ENCODE measurements around the gene MED22. TPM values are rescaled to one million over a fixed set of nuclear protein-coding genes. Genes with fewer than 3 reads are reported as not detected.

MED22 gene
- total and polyA plus RNA-seq, 8 donors: 6.2 to 14.8 (median 10.5) TPM

DNA sequence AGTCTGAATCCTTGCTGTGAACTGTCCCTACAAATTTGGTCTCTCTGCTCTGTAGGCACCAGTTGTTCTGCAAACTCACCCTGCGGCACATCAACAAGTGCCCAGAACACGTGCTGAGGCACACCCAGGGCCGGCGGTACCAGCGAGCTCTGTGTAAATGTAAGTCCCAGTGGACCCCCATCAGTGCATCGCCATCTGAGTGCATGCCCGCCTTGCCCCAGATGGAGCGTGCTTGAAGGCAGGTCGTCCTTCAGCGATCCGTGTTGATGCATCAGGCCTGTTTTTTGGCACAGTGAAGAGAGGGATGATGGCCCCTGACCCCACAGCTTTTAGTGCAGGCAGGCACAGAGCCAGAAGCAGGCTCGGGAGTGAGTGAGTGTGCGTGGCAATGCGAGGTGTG, 9.7 kb upstream of the MED22 start:
- no peak for ATAC-seq
- no peak overlapping the region for H3K27ac ChIP-seq
- TF ChIP-seq, protein P1, sequence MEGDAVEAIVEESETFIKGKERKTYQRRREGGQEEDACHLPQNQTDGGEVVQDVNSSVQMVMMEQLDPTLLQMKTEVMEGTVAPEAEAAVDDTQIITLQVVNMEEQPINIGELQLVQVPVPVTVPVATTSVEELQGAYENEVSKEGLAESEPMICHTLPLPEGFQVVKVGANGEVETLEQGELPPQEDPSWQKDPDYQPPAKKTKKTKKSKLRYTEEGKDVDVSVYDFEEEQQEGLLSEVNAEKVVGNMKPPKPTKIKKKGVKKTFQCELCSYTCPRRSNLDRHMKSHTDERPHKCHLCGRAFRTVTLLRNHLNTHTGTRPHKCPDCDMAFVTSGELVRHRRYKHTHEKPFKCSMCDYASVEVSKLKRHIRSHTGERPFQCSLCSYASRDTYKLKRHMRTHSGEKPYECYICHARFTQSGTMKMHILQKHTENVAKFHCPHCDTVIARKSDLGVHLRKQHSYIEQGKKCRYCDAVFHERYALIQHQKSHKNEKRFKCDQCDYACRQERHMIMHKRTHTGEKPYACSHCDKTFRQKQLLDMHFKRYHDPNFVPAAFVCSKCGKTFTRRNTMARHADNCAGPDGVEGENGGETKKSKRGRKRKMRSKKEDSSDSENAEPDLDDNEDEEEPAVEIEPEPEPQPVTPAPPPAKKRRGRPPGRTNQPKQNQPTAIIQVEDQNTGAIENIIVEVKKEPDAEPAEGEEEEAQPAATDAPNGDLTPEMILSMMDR (IDR thresholded peaks at IDR 0.05): no peak
- 74 to 82% methylated on average over 14 of the region's 14 CpGs for WGBS, 2 donors
- peak overlapping the region in 2 of 4 donors; percentile 85 to 95 for H3K4me3 ChIP-seq
- H3K4me1 ChIP-seq: peaks cover 7 to 17% (median 17%) of the 10 kb centered on the region in 3 donors
- no peaks in the 10 kb centered on the region for H3K9me3 ChIP-seq
- intact Hi-C loops (cut with DNase I): loop anchor here in 1 of 3 donors (10.0 kb wide), 1 partner anchor 313 kb away; no protein-coding TSS in a partner anchor
- FAIRE-seq: no peak
- H3K27me3 ChIP-seq: no peaks in the 10 kb centered on the region
- DNase-seq: no peak
- H3K36me3 ChIP-seq: peaks cover 2 to 17% (median 3%) of the 10 kb centered on the region in 3 donors

DNA sequence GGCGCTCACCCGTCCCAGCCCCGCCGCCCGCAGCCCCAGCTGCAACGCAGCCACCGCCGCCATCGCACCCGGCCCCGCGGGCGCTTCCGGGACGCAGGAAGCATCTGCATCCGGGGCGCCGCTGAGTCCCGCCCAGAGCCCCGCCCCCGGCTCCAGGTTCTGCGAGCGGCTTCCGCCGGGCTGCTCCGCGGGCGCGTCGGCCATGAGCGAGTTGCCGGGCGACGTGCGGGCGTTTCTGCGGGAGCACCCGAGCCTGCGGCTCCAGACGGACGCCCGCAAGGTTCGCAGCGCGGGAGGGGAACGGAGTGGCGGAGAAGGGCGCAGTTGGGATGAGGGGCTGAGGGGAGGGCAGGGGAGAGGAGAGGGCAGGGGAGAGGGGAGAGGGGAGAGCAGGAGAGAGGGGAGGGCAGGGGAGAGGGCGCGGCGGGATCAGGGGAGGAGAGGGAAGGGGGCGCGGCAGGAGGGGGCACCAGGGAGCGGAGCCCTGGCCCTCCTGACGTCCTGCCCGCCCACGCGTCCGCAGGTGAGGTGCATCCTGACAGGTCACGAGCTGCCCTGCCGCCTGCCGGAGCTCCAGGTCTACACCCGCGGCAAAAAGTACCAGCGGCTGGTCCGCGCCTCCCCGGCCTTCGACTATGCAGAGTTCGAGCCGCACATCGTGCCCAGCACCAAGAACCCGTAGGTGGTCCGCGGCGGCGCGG, 8.6 kb upstream of the MED22 start, which contains the start of the genes SURF1 and SURF2:
SURF1 (minus strand) TSS at position 97 of the 701 bp plus-strand sequence; CDS start at position 63, 34 bp downstream.
SURF2 (plus strand) TSS at position 160 of the 701 bp plus-strand sequence; CDS start at position 203, 43 bp downstream.
- DNase-seq: peak; percentile 84 to 97 (median 90)
- ATAC-seq: peak; percentile 85 to 96 (median 92)
- TF ChIP-seq, protein P1 (IDR thresholded peaks at IDR 0.05): no peak
- Histone ChIP-seq H3K36me3 (peaks cover 0 to 17% (median 11%) of the 10 kb centered on the region in 3 donors), H3K27me3 (no peaks in the 10 kb centered on the region), H3K4me1 (peaks cover 7 to 17% (median 17%) of the 10 kb centered on the region in 3 donors), H3K27ac (peak within 1 kb of the TSS; percentile 37 to 53 (median 46)), H3K9me3 (no peaks in the 10 kb centered on the region), H3K4me3 (peak within 1 kb of the TSS; percentile 81 to 95 (median 88))
- intact Hi-C loops (cut with DNase I): loop anchor here in 1 of 3 donors (10.0 kb wide), 1 partner anchor 312 kb away; no protein-coding TSS in a partner anchor
- 1% methylated on average over 63 to 78 of the region's 78 CpGs for WGBS, 2 donors
- FAIRE-seq: no peak

DNA sequence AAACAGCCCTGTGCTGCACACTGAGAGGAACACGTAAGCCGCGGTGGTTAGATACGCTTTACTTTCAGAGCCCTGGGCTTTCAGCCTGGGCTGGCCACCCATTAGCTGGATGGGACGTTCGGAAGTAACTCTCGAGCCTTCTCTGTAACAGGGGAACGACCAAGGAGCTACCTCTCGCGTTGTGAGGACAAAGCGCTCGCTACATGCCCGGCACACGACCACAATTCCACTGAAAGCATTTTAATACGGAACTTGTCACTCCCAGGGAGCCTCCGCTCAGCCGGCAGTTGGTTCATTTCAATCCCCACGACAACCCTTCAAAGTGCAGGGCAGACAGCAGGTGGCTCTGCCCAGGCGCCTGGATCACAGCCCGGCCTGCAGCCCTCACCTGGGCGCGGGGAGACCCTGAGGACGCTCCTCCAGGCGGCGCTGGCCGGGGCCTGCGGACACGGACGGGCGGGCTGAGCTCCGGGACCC, 8.0 kb upstream of the MED22 start:
- DNase-seq: no peak

DNA sequence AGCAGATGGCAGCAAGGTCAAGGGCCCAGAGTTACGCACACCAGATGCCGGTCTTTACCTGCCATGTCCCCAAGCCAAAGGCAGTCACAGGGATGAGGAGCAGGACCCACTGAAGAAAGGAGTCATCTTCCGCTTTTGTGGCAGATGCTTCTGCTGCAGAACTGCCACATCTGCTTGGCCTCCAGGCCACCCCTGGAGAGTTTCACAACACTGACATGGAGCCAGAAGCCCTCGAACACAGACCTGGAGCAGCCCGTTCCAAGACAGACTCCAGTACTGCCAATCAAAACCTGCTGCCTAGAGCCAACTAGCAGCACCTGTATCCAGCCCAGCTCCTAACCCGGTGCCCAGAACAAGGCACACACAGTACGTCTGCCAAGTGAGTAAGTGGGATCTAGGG, 6.8 kb upstream of the MED22 start:
- H3K36me3 ChIP-seq: peaks cover 13 to 31% (median 28%) of the 10 kb centered on the region in 3 donors
- H3K4me3 ChIP-seq: no peak overlapping the region

More for the DNA sequence above, 8.0 kb upstream of the MED22 start:
- no peak for FAIRE-seq
- TF ChIP-seq, protein P1 (IDR thresholded peaks at IDR 0.05): no peak
- peaks cover 4 to 20% (median 16%) of the 10 kb centered on the region in 3 donors for H3K36me3 ChIP-seq
- H3K9me3 ChIP-seq: no peaks in the 10 kb centered on the region
- peak in 3 of 4 donors; percentile 6 to 43 (median 7) for ATAC-seq
- WGBS, 2 donors: 0 to 1% methylated on average over 23 to 31 of the region's 31 CpGs
- H3K4me3 ChIP-seq: peak overlapping the region; percentile 81 to 95 (median 88)
- intact Hi-C loops (cut with DNase I): loop anchor here in 1 of 3 donors (10.0 kb wide), 1 partner anchor 311 kb away; no protein-coding TSS in a partner anchor
- no peaks in the 10 kb centered on the region for H3K27me3 ChIP-seq
- peak overlapping the region; percentile 37 to 53 (median 46) for H3K27ac ChIP-seq
- peaks cover 7 to 17% (median 17%) of the 10 kb centered on the region in 3 donors for H3K4me1 ChIP-seq

More for the DNA sequence above, 6.8 kb upstream of the MED22 start:
- no peak for ATAC-seq
- intact Hi-C loops (cut with DNase I): loop anchor here in 1 of 3 donors (10.0 kb wide), 1 partner anchor 310 kb away; no protein-coding TSS in a partner anchor
- TF ChIP-seq, protein P1 (IDR thresholded peaks at IDR 0.05): no peak
- Histone ChIP-seq H3K27ac (no peak overlapping the region), H3K27me3 (no peaks in the 10 kb centered on the region), H3K9me3 (no peaks in the 10 kb centered on the region), H3K4me1 (peaks cover 8 to 21% (median 17%) of the 10 kb centered on the region in 3 donors)
- WGBS, 2 donors: 62 to 76% methylated on average over 7 of the region's 7 CpGs
- no peak for FAIRE-seq
- no peak for DNase-seq
